GM18519 (cell line): ENCODE measurements around the gene MUC5B.
"Not testable (repeated sequence)": the region's sequence is repeated elsewhere in the genome, so short reads cannot be mapped to it uniquely, and the experiment has no call there.

ENCODE experiments used
- ATAC-seq: cut with Tn5 transposase; IDR thresholded peaks from one replicate; pipeline ENCODE4 v1.9.1; 2021; ENCODE audit warnings: mild to moderate bottlenecking, moderate library complexity; ENCODE audit not compliant: unreplicated experiment, low FRiP score

Gene MUC5B

DNA sequence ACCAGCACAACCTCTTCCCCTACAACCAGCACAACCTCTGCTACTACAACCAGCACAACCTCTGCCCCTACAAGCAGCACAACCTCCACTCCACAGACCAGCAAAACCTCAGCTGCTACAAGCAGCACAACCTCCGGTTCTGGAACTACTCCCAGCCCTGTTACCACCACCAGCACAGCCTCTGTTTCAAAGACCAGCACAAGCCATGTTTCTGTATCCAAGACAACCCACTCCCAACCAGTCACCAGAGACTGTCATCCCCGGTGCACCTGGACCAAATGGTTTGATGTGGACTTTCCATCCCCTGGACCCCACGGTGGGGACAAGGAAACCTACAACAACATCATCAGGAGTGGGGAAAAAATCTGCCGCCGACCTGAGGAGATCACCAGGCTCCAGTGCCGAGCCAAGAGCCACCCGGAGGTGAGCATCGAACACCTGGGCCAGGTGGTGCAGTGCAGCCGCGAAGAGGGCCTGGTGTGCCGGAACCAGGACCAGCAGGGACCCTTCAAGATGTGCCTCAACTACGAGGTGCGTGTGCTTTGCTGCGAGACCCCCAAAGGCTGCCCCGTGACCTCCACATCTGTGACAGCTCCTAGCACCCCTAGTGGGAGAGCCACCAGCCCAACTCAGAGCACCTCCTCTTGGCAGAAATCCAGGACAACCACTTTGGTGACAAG, 34.3 kb upstream of the MUC5B start:
- ATAC-seq = not testable (repeated sequence)

- not testable (repeated sequence) for ATAC-seq
Observed at GRCh38 chr11:1189816-1190215, 33.0 kb upstream of the MUC5B start.

GRCh38 chr11:1191786-1192470, 30.9 kb upstream of the MUC5B start:
- ATAC-seq = not testable (repeated sequence)

DNA sequence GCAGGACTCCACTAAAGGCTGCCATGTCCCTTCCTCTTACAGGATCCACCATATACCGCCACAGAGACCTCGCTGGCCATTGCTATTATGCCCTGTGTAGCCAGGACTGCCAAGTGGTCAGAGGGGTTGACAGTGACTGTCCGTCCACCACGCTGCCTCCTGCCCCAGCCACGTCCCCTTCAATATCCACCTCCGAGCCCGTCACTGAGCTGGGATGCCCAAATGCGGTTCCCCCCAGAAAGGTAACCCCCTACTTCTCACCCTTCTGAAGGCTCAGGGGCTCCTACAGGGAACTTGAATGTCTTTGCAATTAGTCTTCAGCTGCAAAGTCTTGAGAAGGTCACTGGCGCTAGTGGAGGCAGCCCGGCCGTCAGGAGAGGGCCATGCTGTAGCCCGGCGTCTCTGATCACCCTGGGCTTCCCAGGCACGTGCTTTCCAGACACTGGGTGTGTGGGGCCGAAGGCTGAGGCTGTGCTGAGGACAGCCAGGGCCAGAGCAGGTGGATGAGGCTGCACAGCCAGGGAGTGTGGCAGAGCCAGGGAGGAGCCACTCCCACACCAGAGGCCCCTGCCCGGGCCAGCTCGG, 30.0 kb upstream of the MUC5B start:
- ATAC-seq = no peak

GRCh38 chr11:1193326-1194230, 29.3 kb upstream of the MUC5B start:
- ATAC-seq = no peak

GRCh38 chr11:1194231-1194976, 28.5 kb upstream of the MUC5B start:
- ATAC-seq = no peak

- no peak for ATAC-seq
Observed at GRCh38 chr11:1194977-1195681, 27.7 kb upstream of the MUC5B start.

- ATAC-seq = no peak
Observed at GRCh38 chr11:1195682-1196515, 27.0 kb upstream of the MUC5B start.

DNA sequence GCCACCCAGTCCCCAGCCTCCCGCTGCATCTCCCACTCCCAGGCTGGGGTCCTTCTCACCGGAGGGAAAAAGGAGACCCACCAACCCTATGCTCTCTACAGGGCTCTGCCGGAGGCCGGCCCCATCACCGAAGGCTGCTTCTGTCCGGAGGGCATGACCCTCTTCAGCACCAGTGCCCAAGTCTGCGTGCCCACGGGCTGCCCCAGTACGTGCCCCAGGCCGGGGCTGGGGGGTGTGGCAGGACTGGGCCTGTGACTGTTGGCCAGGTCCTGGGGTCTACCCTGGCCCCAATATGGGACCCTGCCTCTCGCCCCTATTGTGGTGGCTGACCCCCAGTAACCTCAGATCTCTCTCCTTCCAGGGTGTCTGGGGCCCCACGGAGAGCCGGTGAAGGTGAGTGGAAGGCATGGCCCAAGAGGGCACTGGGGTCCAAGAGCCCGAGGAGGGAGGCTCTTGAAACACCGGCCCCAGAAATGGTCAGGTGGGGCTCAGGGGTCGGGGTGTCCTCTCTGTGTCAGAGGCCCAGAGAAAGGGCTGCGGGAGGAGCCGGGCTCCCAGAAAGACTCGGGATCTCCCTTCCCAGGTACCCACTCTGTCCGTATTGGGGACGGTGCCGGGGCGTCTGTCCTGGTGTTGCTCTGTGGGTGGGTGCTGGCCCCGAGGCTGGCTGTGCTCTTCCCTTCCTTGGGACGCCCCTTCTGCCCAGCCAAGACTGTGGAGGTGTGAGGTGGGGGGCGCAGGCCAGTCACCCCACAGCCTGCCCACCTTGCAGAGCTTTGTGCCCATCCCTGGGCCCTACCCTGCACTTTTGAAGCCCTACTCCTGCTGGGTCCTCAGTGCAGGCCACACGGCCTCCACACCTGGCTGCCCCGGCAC, 26.1 kb upstream of the MUC5B start:
- no peak for ATAC-seq

- ATAC-seq = no peak
Observed at GRCh38 chr11:1197431-1197885, 25.4 kb upstream of the MUC5B start.

DNA sequence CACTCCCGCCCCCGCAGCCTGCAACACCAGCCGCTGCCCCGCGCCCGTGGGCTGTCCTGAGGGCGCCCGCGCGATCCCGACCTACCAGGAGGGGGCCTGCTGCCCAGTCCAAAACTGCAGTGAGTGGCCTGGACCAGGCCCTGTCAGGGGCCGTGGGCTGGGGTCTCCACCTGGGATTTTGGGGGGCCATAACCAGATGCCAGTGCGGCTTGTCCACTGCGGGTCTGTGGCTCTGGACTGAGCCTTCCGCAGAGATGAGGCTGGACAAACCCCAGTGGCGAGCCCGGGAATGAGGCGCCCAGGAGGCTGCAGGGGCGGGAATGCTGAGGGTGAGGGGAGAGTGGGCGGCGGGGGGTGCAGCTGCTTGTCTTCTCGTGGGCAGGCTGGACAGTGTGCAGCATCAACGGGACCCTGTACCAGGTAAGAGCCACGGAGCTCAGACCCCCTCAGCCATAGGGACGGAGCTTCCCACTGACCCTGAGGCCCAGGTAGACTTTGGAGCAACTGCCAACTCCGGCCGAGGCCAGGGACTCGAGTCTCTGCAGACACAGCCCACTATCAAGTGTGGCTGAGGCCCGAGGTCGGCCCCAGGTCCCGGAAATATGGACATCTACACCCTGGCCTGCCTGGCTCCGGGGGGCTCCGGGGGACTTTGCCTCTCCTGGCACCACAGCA, 24.8 kb upstream of the MUC5B start:
- ATAC-seq = no peak

- no peak for ATAC-seq
Observed at GRCh38 chr11:1198561-1199240, 24.2 kb upstream of the MUC5B start.

DNA sequence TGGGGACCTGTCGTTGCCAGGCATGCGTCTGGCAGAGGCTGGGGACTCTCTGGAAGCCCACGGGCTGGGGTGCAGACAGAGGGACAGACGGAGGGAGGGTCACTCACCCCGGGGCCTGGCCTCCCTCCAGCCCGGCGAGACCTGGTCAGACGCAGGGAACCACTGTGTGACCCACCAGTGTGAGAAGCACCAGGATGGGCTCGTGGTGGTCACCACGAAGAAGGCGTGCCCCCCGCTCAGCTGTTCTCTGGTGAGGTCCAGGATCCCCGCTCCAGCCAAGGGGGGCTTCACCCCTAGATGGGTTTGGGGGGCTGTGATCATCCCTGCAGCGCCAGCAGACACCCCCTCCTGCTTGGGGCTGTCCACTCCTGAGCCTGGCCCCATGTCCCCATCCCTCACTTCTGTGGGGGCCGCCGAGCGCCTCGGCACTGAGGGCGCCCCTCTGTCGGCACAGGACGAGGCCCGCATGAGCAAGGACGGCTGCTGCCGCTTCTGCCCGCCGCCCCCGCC, 23.6 kb upstream of the MUC5B start:
- ATAC-seq = no peak

GRCh38 chr11:1199751-1200610, 22.9 kb upstream of the MUC5B start:
- no peak for ATAC-seq

DNA sequence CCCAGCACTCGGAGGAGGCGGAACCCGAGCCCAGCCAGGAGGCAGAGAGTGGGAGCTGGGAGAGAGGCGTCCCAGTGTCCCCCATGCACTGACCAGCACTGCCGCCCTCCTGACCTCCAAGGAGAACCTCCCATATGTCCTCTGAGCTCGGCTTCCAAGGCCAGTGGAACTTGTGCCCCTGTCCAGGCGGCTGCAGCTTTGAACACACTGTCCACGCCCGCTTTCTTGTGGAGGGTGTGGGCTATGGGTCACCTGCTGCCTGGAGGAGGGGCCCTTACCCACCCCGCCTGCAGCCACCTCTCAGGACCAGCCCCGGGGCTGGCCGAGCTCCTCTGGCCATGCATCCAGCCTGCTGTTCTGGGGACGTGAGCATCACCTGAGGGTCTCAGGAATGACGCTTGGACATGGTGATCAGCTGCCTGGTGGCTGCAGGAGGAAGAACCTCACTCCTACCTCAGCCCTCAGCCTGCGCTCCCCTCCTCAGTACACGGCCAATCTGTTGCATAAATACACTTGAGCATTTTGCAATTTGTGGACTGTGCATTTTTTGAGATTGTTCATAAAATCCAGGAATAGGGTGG, 22.2 kb upstream of the MUC5B start:
- no peak for ATAC-seq
